Measurements from ENCODE around the gene MASP1. TPM values are rescaled to one million over a fixed set of nuclear protein-coding genes. Genes with fewer than 3 reads are reported as not detected.

The MASP1 gene, protein sequence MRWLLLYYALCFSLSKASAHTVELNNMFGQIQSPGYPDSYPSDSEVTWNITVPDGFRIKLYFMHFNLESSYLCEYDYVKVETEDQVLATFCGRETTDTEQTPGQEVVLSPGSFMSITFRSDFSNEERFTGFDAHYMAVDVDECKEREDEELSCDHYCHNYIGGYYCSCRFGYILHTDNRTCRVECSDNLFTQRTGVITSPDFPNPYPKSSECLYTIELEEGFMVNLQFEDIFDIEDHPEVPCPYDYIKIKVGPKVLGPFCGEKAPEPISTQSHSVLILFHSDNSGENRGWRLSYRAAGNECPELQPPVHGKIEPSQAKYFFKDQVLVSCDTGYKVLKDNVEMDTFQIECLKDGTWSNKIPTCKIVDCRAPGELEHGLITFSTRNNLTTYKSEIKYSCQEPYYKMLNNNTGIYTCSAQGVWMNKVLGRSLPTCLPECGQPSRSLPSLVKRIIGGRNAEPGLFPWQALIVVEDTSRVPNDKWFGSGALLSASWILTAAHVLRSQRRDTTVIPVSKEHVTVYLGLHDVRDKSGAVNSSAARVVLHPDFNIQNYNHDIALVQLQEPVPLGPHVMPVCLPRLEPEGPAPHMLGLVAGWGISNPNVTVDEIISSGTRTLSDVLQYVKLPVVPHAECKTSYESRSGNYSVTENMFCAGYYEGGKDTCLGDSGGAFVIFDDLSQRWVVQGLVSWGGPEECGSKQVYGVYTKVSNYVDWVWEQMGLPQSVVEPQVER
- total RNA-seq, result not detected

GRCh38 chr3:187291512-187292132, at the start of gene MASP1:
TSS of gene MASP1 (minus strand) at chr3:187291737. CDS start at chr3:187291632, 105 bp downstream.

GRCh38 chr3:187197335-187197649, 94.2 kb downstream of the MASP1 start, which contains the start of gene RTP1:
TSS of gene RTP1 (plus strand) at chr3:187197486. CDS start at chr3:187197516, 30 bp downstream.

Other genes starting within 250 kb of the MASP1 start
- gene RPL39L, start 152.2 kb downstream of the MASP1 start, total RNA-seq, result 10 to 100 TPM; 25.5 to 54.3 TPM
- gene RTP1, start 94.3 kb downstream of the MASP1 start, total RNA-seq, result not detected
- 10 to 100 TPM; 56.8 to 58.3 TPM for gene RTP4, start 76.6 kb upstream of the MASP1 start, total RNA-seq